Vagina (tissue), 2 donors: ENCODE results near the gene SAMD4B.

ENCODE experiments used
- CTCF ChIP-seq, 3 experiments: fragments of 450-650 bp in 2 of 3; fragments of 200-600 bp in 1 of 3; sonication (generic) in 1 of 3; IDR thresholded peaks; one replicate each; pipeline ENCODE4 v1.5.1; 2017 to 2019; ENCODE audit warnings: antibody characterized with exemption in 3 of 3, mild to moderate bottlenecking in 2 of 3, moderate library complexity in 2 of 3
- POLR2A ChIP-seq, 2 donors: fragments of 450-650 bp; IDR thresholded peaks; one replicate each; pipeline ENCODE4 v1.6.1; 2017; ENCODE audit warnings: antibody characterized with exemption in 2 of 2, mild to moderate bottlenecking in 2 of 2, moderate library complexity in 2 of 2
- POLR2AphosphoS5 ChIP-seq, 2 donors: sonication (generic); formaldehyde crosslinking; IDR thresholded peaks; one replicate each; pipeline ENCODE4 v1.9.0; 2017; ENCODE audit warnings: antibody characterized with exemption in 2 of 2, mild to moderate bottlenecking in 2 of 2, low read depth in 1 of 2; ENCODE audit not compliant: insufficient read depth in 1 of 2

DNA sequence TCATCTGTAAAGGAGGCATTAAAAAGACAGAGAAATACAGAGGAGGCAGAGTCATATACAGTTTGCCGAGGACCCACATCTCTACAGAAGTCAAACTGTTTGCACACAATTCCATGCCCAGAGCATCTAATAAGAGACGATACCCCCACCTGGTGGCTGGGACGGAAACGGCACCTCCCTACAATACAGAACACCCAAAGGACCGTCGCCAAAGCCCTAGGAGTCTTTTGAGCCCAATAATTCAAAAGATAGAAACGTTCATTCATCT lies 69.5 kb downstream of the SAMD4B start:
- TF ChIP-seq CTCF (IDR thresholded peaks at IDR 0.05) (peak; percentile 93 to 99 (median 98)), POLR2A (IDR thresholded peaks at IDR 0.05) (no peak), POLR2AphosphoS5 (IDR thresholded peaks at IDR 0.05; ENCODE audit: insufficient read depth in 1 of 2, low read depth in 1 of 2) (no peak)
